ENCODE results near the gene MPIG6B. TPM values are rescaled to one million over a fixed set of nuclear protein-coding genes. Genes with fewer than 3 reads are reported as not detected.

MPIG6B gene
- total RNA-seq, 1 donor from 2014 or later = not detected

GRCh38 chr6:31736768-31737314, 13.7 kb downstream of the MPIG6B start:
- no peak for DNase-seq (ENCODE audit: low read depth in 2 of 2)

- DNase-seq (ENCODE audit: low read depth in 2 of 2) = peak; percentile 61 to 69
Measured at GRCh38 chr6:31737315-31737990, 14.3 kb downstream of the MPIG6B start.

DNA sequence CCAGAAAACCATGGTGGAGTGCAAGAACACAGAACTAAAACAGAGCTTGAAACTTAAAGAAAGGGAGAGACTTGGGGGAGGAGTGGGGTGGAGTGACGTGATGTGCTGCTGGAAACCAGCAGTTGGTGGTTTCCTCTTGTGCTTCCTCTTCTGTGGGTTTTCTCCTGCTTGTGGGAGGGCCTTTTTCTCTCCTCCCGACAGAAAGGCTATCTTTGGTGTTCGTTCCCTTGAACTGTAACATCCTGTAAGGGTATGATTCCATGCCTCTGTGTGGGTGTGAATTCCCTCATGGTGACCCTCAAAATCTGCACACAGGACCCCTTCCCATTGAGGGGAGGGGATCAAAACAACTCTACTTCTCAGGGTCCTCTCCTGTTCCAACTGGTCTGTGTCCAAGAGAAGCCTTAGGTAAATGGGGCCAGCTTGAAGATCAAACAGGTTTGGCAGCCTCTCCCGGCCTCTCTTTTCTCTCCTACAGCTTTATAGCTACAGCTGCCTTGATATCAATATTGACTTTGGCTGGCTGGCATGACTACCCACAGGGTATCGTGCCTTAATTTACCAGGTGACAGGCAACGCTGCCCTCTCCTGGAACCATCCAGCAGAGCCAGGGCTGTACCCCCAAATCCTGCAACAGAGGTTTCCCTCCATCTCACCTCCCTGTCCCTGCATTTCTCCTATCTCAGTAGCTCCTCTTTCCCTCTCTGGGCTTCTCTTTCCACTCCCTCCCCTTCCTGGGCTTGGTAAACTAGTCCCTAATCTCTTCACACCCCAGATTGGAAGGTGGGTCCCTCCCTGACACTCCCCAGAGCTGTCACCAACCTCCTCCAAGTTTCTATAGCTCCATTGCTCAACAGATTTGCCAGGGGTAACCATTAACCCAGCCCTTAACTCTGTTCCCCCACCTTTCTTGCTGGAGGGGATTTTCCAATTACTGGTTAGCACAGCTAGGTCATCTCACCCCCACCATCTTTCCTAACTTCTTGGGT, 15.1 kb downstream of the MPIG6B start:
- DNase-seq (ENCODE audit: low read depth in 2 of 2) = peak in 1 of 2 donors; percentile 91

- DNase-seq (ENCODE audit: low read depth in 2 of 2) = peak; percentile 98 to 99
Measured at GRCh38 chr6:31739639-31740396, 16.6 kb downstream of the MPIG6B start, which contains the start of gene MSH5. Gene MSH5, plus strand, starts transcription at chr6:31740005. Its CDS starts 462 bp downstream, at chr6:31740467.

GRCh38 chr6:31740397-31741223, 17.4 kb downstream of the MPIG6B start:
- DNase-seq (ENCODE audit: low read depth in 2 of 2) = no peak

GRCh38 chr6:31741815-31742214, 18.6 kb downstream of the MPIG6B start:
- DNase-seq (ENCODE audit: low read depth in 2 of 2) = no peak

DNA sequence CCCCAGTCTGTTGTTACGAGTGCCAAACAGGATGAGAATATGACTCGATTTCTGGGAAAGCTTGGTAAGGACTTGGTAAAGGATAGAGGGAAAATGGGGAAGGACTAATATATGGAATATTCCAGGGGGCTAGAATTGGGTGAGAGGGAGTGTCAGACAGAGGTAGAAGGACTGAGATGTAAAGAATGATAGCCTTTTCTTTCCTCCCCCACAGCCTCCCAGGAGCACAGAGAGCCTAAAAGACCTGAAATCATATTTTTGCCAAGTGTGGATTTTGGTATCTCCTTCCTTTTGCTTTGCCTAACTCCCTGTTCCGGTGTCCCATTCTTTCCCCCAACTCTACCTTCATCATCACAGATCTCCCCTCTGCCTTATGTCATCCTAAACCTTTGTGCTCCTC, 19.7 kb downstream of the MPIG6B start:
- no peak for DNase-seq (ENCODE audit: low read depth in 2 of 2)

DNA sequence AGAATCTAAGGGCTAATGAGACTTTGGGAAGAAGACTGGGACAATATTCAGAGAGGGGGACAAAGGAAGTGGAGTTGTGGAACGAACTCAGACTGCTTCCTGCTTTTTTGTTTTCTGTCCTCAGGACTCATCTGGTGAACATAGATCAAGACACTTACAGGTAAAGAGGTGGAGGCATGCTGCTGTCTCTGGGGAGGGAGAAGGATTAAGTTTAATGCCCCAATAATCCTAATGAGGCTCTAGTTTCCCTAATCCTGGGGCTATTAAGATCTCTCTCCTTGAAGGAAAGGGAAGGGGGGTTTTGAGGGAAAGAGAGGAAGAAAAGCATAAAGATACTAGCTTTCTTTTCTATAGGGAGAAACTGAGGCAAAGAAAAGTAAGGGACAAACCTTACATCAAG, 21.2 kb downstream of the MPIG6B start:
- no peak for DNase-seq (ENCODE audit: low read depth in 2 of 2)

GRCh38 chr6:31749301-31750036, 26.3 kb downstream of the MPIG6B start:
- DNase-seq (ENCODE audit: low read depth in 2 of 2) = no peak

DNA sequence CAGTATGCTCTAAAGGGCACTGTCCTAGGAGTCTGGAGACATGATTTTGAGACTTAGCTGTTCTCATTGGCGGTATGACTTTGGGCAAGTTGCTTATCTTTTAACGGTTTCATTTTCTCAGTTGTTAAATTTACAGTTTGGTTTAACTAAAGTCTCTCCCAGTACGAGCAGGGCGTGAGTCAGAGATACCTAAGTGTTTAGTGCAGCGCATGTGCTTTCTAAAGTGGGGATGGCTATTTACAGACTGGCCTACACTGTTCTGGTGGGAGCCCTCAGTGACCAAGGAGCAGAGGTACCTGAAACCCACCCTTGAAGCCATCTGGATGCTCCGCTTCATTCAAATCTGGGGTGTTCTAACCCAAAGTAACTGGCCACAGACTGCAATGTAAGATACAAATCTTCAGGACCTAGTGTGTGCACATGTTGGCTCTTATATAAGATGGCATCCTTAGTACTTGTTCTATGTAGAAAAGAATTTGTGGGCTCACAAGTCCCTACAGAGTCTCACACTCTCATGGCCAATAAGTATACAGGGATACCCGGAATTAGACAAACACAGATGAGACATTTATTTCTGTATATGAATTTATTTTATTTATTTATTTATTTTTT, 27.3 kb downstream of the MPIG6B start:
- DNase-seq (ENCODE audit: low read depth in 2 of 2) = no peak

GRCh38 chr6:31752739-31753319, 29.7 kb downstream of the MPIG6B start:
- DNase-seq (ENCODE audit: low read depth in 2 of 2) = peak in 1 of 2 donors; percentile 24

DNA sequence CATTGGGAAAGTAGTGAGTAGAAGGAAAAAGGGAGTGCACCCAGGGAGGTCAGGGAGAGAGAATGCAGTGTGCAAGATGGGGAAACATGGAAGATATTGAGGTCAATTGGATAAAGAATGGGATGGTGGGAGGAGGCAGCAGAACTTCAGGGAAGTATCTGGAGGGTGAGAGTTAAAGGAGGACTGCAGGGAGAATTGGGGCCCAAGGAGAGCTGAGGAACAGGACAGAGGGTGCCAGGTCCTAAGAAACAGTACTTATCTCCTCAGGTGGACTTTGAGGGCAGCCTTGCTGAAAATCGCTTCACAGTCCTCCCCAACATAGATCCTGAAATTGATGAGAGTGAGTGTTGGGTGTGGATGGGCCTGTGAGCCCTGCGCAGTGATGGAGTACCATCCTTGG, 35.1 kb downstream of the MPIG6B start:
- no peak for DNase-seq (ENCODE audit: low read depth in 2 of 2)

DNA sequence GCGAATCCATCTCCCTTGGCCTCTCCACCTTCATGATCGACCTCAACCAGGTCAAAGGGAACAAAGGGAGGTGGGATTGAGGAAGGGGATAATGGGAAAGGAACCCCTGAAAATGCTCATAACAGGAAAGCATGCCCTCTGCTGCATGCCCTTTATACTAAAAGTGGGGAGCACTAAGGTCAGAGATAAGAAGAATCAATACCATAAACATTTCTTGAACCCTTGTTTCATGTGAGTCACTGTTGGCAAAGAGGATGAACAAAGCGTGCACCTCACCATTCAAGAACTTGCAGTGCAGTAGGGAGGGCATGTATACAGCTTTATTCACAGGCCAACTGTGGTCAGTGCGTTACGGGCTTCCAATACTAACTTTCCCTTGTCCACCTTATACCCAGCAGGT, 37.6 kb downstream of the MPIG6B start:
- DNase-seq (ENCODE audit: low read depth in 2 of 2) = no peak

DNA sequence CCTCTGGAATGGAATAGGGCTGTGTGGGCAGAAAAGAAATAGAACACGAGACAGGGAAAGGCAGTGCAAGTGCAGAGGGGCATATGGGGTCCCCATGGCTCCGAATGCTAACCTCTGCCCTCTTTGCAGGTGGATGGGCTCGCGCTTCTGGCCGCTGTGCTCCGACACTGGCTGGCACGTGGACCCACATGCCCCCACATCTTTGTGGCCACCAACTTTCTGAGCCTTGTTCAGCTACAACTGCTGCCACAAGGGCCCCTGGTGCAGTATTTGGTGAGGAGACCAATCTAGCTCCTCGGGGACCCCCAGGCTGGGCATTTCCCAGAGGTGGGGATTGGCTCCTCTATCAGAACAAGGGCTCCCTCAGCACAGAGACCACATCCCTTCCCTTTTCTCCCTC, 38.2 kb downstream of the MPIG6B start:
- DNase-seq (ENCODE audit: low read depth in 2 of 2) = no peak

DNA sequence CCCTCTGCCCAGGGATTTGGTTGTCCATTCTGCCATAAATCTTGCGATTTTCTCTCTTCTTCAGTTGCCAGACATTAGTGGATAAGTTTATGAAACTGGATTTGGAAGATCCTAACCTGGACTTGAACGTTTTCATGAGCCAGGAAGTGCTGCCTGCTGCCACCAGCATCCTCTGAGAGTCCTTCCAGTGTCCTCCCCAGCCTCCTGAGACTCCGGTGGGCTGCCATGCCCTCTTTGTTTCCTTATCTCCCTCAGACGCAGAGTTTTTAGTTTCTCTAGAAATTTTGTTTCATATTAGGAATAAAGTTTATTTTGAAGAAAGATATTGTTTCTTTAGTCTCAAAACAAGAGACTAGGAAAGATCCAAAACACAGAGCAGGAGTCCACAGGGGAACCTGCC, 39.2 kb downstream of the MPIG6B start, which contains the start of gene SAPCD1:
TSS of gene SAPCD1 (plus strand) at position 301 of the 400 bp plus-strand sequence. CDS start 399 bp downstream, outside the sequence.
- no peak for DNase-seq (ENCODE audit: low read depth in 2 of 2)

DNA sequence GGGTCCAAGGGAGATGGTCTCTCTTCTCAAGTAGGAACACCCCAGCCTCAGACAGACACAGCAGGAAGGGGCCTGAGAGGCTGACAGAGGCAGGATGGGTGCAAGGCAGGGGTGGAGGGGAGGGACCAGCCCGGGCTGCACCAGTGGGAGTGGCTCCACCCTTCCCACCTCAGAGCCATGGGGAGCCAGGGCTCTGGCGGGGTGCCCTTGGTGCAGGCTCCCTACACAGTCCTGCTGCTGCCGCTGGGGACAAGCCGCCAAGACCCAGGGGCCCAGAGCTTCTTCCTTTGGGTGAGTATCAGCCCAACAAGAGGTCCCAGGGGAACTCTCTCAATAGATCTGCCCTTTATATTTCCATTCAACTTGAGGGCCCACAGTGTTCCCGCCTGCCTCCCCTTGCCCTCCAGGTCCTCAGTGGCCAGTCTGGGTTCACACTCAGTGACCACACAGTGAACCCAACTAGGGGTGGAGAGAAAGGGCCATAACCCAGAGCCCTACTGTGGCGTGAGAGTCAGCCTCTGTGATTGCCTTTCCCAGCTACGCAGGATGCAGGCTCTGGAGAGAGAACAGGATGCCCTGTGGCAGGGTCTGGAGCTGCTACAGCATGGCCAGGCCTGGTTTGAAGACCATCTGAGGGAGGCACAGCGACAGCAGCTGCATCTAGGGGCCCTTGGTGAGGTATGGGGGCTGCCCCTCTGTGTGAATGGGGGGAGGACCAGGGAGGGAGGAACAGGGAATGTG, 39.9 kb downstream of the MPIG6B start:
- no peak for DNase-seq (ENCODE audit: low read depth in 2 of 2)

DNA sequence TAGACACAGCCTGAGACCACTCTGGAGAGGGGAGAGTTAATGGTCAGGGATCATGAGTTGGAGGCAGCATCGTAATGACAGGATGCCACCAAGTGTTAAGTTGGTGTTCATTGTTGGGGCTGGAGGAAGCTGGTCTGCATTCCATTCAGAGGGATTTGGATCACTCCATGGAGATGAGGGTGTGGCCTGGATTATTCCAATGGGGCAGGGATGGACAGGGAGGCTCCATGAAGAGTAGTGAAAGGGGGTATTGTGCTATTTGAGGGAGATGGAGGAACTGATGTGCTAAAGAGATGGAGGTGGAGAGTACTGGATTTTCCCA, 40.4 kb downstream of the MPIG6B start:
- peak; percentile 63 to 89 for DNase-seq (ENCODE audit: low read depth in 2 of 2)

- no peak for DNase-seq (ENCODE audit: low read depth in 2 of 2)
Measured at GRCh38 chr6:31764198-31764597, 41.0 kb downstream of the MPIG6B start.
